ENCODE measurements around the gene B4GALT3.

B4GALT3 gene

DNA sequence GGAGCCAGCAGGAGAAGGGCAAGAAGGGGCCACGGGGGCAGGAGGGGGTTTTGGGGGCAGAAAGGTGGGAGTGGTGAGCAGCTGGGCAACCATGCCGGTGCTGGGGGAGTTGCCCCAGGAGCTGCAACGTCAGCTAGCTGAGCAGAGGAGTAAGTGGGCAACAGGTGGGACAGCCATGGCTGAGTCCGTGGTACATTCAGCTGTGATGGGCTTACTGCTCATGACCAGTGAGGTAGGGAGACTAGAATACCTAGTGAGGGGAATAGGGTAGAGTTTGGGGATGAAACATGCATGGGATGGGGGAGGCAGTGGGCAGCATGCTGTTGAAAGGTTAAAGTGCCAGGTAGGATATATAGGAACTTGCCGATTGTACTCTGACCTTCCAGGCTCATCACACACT is 15.7 kb downstream of the B4GALT3 start:
- DNase-seq, result no peak

DNA sequence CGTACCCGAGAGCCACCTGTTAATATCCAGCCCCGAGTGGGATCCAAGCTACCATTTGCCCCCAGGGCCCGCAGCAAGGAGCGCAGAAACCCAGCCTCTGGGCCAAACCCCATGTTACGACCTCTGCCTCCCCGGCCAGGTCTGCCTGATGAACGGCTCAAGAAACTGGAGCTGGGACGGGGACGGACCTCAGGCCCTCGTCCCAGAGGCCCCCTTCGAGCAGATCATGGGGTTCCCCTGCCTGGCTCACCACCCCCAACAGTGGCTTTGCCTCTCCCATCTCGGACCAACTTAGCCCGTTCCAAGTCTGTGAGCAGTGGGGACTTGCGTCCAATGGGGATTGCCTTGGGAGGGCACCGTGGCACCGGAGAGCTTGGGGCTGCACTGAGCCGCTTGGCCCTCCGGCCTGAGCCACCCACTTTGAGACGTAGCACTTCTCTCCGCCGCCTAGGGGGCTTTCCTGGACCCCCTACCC is 16.6 kb downstream of the B4GALT3 start:
- DNase-seq, result no peak

- DNase-seq, result no peak
Observed at GRCh38 chr1:161159913-161160243, 17.4 kb downstream of the B4GALT3 start.

DNA sequence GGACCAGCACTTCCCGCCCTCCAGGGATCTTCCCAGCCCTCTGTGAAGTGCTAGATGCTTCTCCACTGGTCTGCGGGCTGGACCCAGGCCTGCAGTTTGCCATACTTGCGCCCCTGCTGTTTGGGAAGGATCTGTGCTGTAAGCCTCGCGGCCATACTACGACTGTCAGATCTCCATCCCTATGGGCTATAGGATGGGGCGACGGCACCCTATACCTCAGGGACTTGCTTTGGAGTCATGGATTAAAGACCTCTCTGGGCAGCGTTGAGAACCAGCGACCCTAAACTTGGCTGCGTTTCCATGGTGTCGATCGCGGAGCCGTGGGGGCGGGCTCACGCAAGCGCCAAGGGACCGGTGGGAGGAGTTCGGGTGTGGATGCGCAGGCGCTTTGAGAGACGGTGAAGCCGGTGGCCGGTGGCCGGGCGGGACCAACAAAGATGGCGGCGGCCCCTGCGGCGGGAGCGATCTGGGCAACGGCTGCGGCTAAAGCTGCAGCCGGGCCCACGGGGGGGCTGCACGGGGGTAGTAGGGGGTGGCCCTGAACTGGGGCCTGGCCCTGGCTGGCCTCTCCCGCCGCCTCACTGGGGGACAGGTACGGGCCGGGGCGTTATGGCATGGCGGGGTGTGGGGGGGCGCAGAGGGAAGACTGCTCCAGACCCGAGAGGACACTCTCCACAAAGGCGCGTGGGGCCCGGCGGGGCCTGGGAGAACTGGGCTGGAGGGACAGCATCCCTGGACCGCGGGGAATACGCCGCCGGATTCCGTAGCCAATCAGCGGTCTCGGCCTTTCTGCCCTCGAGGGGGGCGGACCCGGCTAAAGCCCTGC is 18.0 kb downstream of the B4GALT3 start, which contains the start of gene USP21:
TSS of gene USP21 (plus strand) at position 414 of the 826 bp plus-strand sequence. CDS start 1,141 bp downstream, outside the sequence.
- peak; percentile 48 to 81 for DNase-seq

- DNase-seq, result no peak
Observed at GRCh38 chr1:161158316-161159010, 18.8 kb downstream of the B4GALT3 start.

- no peak for DNase-seq
Observed at GRCh38 chr1:161157867-161158266, 19.4 kb downstream of the B4GALT3 start.

- peak; percentile 49 to 78 for DNase-seq
Observed at GRCh38 chr1:161153682-161154337, 23.5 kb downstream of the B4GALT3 start, which contains the start of gene UFC1. UFC1 (plus strand) TSS chr1:161153978; CDS start chr1:161153998, 20 bp downstream.

DNA sequence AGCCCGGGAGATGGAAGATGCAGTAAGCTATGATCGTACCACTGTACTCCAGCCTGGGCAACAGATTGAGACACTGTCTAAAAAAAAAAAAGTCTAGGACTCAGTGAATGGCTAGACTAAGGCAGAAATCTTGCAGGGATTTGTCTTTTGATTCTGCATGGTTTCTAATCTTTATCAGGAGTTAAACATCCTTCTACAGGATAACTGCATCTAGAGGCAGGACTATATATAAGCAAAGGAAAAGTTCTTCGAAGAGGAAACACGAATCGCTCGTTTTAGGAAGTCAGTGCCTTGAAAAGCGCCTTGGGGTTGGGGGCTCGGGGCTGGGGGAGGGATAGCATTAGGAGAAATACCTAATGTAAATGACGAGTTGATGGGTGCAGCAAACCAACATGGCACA is 24.1 kb downstream of the B4GALT3 start:
- DNase-seq, result no peak

- DNase-seq, result no peak
Observed at GRCh38 chr1:161145832-161146231, 31.5 kb downstream of the B4GALT3 start.

- no peak for DNase-seq
Observed at GRCh38 chr1:161140755-161141400, 36.4 kb downstream of the B4GALT3 start.

GRCh38 chr1:161139766-161140165 is 37.5 kb downstream of the B4GALT3 start:
- peak in 1 of 2 experiments; percentile 24 for DNase-seq

GRCh38 chr1:161138431-161138830 is 38.9 kb downstream of the B4GALT3 start:
- DNase-seq, result no peak

GRCh38 chr1:161137881-161138280 is 39.4 kb downstream of the B4GALT3 start:
- DNase-seq, result no peak

- no peak for DNase-seq
Observed at GRCh38 chr1:161133220-161133740, 44.0 kb downstream of the B4GALT3 start.

GRCh38 chr1:161132410-161133219 is 44.7 kb downstream of the B4GALT3 start, which contains the start of gene DEDD:
DEDD (minus strand) TSS chr1:161132667; CDS start chr1:161124462, 8,205 bp downstream.
- peak; percentile 55 to 89 for DNase-seq

DNA sequence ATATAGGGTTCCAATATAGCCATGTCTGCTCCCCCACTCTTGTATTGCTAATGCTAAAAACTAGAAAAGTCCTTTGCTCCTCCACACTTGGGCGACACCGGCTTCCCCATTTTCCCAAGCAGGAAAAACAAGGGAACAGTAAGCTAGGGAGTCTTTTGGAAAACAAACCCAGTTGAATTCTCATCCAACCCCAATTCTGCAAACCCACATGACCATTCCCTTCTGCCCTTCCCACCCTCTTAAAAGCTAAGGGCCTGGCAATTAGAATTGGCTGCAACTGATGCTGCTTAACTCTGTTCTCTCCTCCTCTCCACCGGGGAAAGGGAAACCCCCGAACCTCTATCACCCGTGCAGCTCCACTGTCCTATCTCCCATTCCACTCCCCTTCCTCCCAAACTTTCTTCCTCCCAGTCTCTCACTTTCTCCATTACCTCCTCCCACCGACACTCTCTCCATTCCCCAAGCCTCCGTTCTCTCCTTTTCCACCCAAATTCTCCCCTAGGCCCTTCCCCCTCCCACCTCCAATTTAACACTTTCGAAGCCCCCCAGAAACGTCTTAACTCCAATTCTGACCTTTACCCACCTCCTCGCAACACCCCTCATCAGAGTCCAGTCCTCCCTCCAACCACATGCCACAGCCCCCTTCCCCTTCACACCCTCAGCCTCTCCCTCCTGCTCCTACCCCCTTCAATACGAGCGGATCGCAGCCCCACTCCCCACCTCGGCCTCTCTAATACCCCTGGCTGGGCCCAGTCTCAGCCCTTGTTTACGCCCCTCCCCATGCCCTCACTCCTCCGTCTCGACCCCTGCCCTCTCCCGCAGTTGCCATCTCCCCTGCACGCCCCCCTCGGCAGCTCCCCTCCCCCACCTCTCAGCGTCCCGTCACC is 45.5 kb downstream of the B4GALT3 start:
- peak in 1 of 2 experiments; percentile 6 for DNase-seq

- DNase-seq, result no peak
Observed at GRCh38 chr1:161130266-161130665, 47.0 kb downstream of the B4GALT3 start.

GRCh38 chr1:161128591-161129420 is 48.5 kb downstream of the B4GALT3 start:
- no peak for DNase-seq

DNA sequence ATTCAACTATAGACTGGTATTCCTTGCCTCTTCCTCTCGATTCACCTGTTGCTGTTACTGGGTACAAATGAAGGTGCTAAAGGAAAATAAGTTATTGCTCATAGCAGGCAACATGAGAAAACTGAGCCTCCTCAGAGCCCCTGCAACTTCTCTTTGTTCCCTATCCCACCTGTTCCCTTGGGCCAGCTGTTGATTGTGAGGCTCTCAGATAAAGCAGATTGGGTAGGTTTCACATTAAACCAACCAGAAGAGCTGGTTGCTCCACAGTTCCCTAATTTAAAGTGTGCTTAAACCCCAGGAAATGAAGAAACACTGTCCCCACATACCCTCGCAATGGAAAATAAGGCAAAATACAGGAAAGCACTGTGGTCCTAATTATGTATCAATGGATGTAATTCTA is 49.7 kb downstream of the B4GALT3 start:
- no peak for DNase-seq

DNA sequence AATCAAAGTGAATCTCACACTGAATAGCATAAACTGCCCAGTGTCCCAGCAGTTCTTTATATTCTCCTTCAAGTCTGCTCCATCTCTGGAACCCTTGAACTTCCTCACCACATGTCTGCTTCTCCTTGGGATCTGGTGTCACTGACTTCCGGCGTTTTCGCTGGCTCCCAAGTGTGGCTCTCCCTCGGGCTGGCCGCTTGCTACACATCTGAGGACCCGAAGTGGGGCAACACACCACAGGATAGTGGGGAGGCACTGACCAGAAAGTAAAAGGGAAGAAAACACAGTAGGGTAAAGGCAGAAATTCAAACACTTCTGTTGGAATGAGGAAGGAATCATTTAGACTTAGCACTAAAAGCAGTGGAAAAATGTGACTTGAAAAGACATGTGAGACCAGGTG is 54.3 kb downstream of the B4GALT3 start:
- no peak for DNase-seq
